HL-60 (cell line): ENCODE results near the gene ARAP3.

Experiments used
- DNase-seq, 2 experiments: peaks; one replicate each; pipeline ENCODE4 v3.0.0-alpha.2; 2010 to 2020; ENCODE audit warnings: low read depth in 1 of 2, low spot score in 1 of 2
- H3K27ac ChIP-seq: fragments of 250-450 bp; sonication (Bioruptor Pico); replicated peaks from 2 replicates; pipeline ENCODE4 v1.5.1; 2020; ENCODE audit warnings: mild to moderate bottlenecking, moderate library complexity
- H3K27me3 ChIP-seq: fragments of 250-450 bp; sonication (Bioruptor Pico); 2 replicates; pipeline ENCODE4 v1.5.1; 2021; ENCODE audit warnings: mild to moderate bottlenecking, moderate library complexity; ENCODE audit not compliant: insufficient read depth, poor library complexity, severe bottlenecking
- H3K4me3 ChIP-seq: replicated peaks from 2 replicates; pipeline ENCODE4 v1.5.1; 2011; ENCODE audit warnings: mild to moderate bottlenecking, control low read depth, low read length; ENCODE audit not compliant: insufficient read depth
- GABPA ChIP-seq: IDR thresholded peaks from 2 replicates; pipeline ENCODE4 v1.6.1; 2012; ENCODE audit warnings: low read depth
- POLR2AphosphoS5 ChIP-seq: IDR thresholded peaks from 2 replicates; pipeline ENCODE4 v1.6.1; 2012; ENCODE audit warnings: low read depth
- SPI1 ChIP-seq: IDR thresholded peaks from 2 replicates; pipeline ENCODE4 v1.6.1; 2012; ENCODE audit warnings: low read depth, mild to moderate bottlenecking, borderline replicate concordance
- TF ChIP-seq, protein P1 (sequence below): IDR thresholded peaks from 2 replicates; pipeline ENCODE4 v1.6.1; 2012; ENCODE audit warnings: low read depth; ENCODE audit not compliant: insufficient replicate concordance
- TF ChIP-seq, protein P2 (sequence below): IDR thresholded peaks from one replicate; pipeline ENCODE4 v1.5.1; 2011; ENCODE audit warnings: low read length, control low read depth, inconsistent platforms; ENCODE audit not compliant: insufficient read depth

ARAP3 gene

DNA sequence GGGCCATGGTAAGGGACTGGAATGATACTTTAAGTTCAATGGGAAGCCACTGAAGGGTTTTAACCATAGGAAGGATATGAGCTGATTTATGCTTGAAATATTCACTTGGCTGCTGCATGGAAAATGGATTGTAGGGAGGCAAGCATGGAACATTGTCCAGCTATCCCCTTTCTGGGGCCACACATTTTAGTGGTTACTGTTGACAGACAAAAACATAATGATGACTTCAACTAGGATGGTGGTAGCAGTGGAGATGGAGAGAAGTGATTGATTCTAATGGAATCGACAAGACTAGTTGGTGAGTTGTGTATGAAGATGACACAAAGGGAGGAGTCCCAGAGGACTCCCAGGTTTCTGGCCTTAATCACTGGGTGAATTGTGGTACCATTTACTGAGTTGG lies 24.6 kb downstream of the ARAP3 start:
- Histone ChIP-seq H3K27me3 (no peaks in the 10 kb centered on the region), H3K4me3 (no peak overlapping the region), H3K27ac (no peak overlapping the region)
- TF ChIP-seq, protein P1, sequence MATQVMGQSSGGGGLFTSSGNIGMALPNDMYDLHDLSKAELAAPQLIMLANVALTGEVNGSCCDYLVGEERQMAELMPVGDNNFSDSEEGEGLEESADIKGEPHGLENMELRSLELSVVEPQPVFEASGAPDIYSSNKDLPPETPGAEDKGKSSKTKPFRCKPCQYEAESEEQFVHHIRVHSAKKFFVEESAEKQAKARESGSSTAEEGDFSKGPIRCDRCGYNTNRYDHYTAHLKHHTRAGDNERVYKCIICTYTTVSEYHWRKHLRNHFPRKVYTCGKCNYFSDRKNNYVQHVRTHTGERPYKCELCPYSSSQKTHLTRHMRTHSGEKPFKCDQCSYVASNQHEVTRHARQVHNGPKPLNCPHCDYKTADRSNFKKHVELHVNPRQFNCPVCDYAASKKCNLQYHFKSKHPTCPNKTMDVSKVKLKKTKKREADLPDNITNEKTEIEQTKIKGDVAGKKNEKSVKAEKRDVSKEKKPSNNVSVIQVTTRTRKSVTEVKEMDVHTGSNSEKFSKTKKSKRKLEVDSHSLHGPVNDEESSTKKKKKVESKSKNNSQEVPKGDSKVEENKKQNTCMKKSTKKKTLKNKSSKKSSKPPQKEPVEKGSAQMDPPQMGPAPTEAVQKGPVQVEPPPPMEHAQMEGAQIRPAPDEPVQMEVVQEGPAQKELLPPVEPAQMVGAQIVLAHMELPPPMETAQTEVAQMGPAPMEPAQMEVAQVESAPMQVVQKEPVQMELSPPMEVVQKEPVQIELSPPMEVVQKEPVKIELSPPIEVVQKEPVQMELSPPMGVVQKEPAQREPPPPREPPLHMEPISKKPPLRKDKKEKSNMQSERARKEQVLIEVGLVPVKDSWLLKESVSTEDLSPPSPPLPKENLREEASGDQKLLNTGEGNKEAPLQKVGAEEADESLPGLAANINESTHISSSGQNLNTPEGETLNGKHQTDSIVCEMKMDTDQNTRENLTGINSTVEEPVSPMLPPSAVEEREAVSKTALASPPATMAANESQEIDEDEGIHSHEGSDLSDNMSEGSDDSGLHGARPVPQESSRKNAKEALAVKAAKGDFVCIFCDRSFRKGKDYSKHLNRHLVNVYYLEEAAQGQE = no peak
- no peak for TF ChIP-seq POLR2AphosphoS5
- TF ChIP-seq, protein P2, sequence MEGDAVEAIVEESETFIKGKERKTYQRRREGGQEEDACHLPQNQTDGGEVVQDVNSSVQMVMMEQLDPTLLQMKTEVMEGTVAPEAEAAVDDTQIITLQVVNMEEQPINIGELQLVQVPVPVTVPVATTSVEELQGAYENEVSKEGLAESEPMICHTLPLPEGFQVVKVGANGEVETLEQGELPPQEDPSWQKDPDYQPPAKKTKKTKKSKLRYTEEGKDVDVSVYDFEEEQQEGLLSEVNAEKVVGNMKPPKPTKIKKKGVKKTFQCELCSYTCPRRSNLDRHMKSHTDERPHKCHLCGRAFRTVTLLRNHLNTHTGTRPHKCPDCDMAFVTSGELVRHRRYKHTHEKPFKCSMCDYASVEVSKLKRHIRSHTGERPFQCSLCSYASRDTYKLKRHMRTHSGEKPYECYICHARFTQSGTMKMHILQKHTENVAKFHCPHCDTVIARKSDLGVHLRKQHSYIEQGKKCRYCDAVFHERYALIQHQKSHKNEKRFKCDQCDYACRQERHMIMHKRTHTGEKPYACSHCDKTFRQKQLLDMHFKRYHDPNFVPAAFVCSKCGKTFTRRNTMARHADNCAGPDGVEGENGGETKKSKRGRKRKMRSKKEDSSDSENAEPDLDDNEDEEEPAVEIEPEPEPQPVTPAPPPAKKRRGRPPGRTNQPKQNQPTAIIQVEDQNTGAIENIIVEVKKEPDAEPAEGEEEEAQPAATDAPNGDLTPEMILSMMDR = no peak
- no peak for TF ChIP-seq SPI1
- no peak for TF ChIP-seq GABPA
- DNase-seq = no peak

- DNase-seq = no peak
- no peak for TF ChIP-seq SPI1
- TF ChIP-seq, protein P1 = no peak
- TF ChIP-seq, protein P2 = no peak
- TF ChIP-seq POLR2AphosphoS5 = no peak
- no peak for TF ChIP-seq GABPA
- no peak overlapping the region for H3K27ac ChIP-seq
- H3K4me3 ChIP-seq = no peak overlapping the region
- H3K27me3 ChIP-seq = no peaks in the 10 kb centered on the region
These were observed 25.6 kb downstream of the ARAP3 start for GRCh38 chr5:141656396-141656795.

DNA sequence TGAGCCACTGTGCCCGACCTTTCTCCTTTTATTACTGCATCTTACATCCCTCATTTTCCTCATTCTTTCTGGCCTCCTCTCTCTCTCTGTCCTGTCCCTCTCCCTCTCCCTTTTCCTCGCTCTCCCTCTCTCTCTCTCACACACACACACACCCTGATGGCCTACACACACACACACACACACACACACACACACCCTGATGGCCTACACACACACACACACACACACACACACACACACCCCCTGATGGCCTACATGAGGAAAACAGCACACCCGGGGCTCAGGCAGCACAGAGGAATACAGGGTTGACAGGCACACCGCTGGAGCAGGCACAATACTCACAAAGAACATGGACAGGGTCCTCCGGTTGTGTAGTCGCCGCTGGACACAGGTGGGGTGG lies 27.0 kb downstream of the ARAP3 start:
- no peak for DNase-seq
- Histone ChIP-seq H3K27ac (no peak overlapping the region), H3K4me3 (no peak overlapping the region), H3K27me3 (no peaks in the 10 kb centered on the region)
- TF ChIP-seq, protein P2 = no peak
- TF ChIP-seq SPI1 (no peak), GABPA (no peak), POLR2AphosphoS5 (no peak)
- TF ChIP-seq, protein P1 = no peak
